ENCODE results near the gene CRACDL.

GRCh38 chr2:98775146-98775986, 160.7 kb downstream of the CRACDL start:
- TF ChIP-seq CTCF (conservative IDR thresholded peaks at IDR 0.05; ENCODE audit: low read depth, low read length) (no peak), EZH2phosphoT487 (IDR thresholded peaks at IDR 0.05; ENCODE audit: borderline replicate concordance, low read length) (no peak)

Data from PC-3 (cell line).